Hematopoietic multipotent progenitor cell (in vitro differentiated cells): ENCODE measurements around the gene CKMT1B. TPM values are rescaled to one million over a fixed set of nuclear protein-coding genes. Genes with fewer than 3 reads are reported as not detected.
"Not testable (repeated sequence)": the region's sequence is repeated elsewhere in the genome, so short reads cannot be mapped to it uniquely, and the experiment has no call there.

Experiments
- DNase-seq, 3 donors: peaks; one replicate each; pipeline ENCODE4 v3.0.0-alpha.2; 2011 to 2015; ENCODE audit warnings: low read depth in 2 of 3, low spot score in 2 of 3
- total RNA-seq: library from RNA; depleted of rRNA; stranded (reverse); fragments of >200 nt; gene quantifications from one replicate; pipeline ENCODE4 v1.2.3, GENCODE V29; 2012

CKMT1B gene
- not detected for total RNA-seq

DNA sequence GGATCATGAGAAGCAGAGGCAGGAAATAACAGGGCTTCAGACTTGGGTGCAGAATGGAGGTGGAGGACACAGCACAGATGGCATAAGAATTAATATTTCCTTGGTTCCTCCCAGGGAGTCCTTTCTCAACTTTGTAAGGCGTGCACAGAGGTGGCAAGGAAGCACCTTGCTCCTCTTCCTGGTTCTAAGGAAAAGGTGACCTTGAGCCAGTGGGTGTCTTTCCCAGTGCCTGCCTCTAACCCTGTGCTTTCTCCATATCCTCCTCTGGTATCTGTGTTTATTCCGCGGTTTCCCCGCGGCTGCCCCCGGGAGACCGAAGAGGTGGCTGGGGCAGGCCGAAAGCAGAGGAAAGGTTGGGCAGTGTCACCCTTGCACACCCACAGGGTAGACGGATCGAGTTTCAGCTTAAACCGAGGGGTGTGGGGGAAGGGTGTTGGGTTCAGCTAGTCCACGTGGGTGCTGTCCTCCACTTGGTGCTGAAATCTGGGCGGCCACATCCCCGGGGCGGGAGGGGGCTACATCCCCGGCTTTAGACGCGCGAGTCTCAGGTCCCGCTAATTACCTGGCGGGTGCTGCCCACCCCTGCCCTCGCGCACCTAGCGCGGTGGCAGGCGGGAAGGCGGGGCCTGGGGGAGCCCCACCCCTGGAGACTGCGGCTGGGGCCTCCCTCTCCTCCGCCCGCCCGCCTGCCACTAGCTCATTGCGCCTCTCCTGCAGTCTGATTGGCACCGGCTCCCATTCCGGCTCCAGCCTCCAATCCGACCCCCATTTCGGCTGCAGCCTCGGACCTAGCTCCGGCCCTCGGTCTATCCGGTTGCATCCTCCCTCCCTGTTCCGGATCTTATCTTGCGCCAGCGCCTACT lies at the start of gene CKMT1B:
Gene CKMT1B, plus strand, starts transcription at position 700 of the 863 bp plus-strand sequence. CDS start 192 bp downstream, outside the sequence.
- not testable (repeated sequence) for DNase-seq

DNA sequence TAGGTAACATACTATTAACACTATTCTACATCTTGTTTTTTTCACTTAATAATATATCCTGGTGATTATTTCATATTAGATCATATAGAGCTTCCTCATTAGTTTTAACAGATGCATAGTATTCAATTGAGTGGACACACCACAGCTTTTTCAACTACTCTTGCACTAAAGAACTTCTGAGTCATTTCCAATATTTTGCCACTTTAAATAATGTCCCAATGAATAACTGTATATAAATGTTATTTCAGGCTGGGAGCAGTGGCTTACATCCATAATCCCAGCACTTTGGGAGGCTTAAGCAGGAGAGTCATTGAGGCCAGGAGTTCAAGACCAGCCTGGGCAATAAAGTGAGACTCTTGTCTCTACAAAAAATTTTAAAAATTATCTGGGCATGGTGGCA lies 49.6 kb upstream of the CKMT1B start:
- DNase-seq = no peak

- no peak for DNase-seq
Observed at GRCh38 chr15:43545426-43545825, 48.4 kb upstream of the CKMT1B start.

DNA sequence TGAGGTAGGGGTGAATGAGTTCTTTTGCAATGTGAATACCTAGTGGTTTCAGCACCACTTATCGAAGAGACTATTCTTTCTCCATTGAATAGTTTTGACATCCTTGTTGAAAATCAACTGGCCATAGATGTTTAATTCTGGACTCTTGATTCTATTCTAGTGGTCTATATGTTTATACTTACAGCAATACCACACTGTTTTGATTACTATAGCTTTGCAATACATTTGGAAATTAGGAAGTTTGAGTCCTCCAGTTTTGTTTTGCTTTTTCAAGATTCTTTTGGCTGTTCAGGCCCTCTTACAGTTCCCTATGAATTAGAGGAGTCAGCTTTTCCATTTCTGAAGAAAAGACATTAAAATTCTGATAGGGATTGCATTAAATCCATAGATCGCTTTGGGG lies 46.3 kb upstream of the CKMT1B start:
- DNase-seq = no peak

- DNase-seq = no peak
Observed at GRCh38 chr15:43550527-43551363, 43.1 kb upstream of the CKMT1B start.

- no peak for DNase-seq
Observed at GRCh38 chr15:43552256-43552655, 41.6 kb upstream of the CKMT1B start.

DNA sequence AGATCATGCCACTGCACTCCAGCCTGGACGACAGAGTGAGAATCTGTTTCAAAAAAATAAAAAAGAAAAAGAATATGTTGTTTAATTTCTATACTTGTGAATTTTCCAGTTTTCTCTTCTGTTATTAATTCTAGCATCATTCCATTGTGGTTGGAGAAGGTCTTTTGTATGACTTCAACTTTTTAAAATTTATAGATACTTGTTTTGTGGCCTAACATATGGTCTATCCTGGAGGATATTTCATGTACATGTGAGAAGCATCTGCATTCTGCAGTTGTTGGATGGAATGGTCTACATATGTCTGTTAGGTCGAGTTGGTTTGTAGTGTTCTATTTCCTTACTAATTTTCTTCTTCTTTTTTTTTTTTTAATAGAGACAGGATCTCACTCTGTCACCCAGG lies 40.8 kb upstream of the CKMT1B start:
- DNase-seq = no peak

DNA sequence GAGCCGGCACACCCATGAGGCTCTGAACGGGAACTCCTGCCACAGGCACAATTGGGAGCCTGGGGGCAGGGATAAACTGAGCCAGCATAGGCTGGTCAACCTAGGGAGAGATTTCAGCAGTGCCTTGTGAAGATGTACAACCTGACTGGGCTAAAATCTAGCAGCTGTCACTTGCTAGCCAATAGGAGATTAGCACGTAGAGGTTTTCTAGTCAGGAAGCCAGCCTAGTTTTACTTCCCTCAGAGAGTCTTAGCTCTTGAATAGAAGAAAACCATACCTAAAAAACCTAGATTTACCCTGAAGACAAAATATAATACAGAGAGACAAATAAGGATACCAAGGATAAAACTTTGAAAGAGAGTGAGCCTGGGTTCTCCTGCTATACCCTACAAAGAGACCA lies 31.1 kb upstream of the CKMT1B start:
- not testable (repeated sequence) for DNase-seq

- DNase-seq = not testable (repeated sequence)
Observed at GRCh38 chr15:43563793-43564192, 30.0 kb upstream of the CKMT1B start.

DNA sequence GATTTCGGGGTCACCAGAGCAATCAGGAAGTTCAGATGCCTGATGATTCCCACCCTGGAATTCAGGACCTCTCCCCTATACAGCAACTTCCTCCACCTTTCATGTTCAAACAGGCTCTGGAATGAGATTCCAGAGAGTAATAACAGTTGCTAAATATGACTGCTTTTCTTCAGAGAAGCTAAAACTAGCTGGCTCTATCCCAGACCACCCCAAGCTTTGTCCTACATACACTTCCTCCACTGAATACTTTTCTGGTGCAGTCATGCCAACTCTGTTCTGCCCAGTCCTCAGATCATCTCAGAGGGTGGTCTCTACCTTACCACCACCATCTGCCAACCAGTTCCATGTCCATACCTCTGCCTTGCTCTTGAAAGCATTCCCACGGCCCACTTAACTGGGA lies 27.2 kb upstream of the CKMT1B start:
- not testable (repeated sequence) for DNase-seq

- DNase-seq = not testable (repeated sequence)
Observed at GRCh38 chr15:43574607-43575006, 19.2 kb upstream of the CKMT1B start.

GRCh38 chr15:43589778-43590466 lies 3.9 kb upstream of the CKMT1B start, which contains the start of gene PPIP5K1:
Gene PPIP5K1 (minus strand): TSS chr15:43590208. CDS start chr15:43584504, 5,704 bp downstream.
- DNase-seq = not testable (repeated sequence)

GRCh38 chr15:43592841-43593240 lies 986 bp upstream of the CKMT1B start:
- DNase-seq = not testable (repeated sequence)

DNA sequence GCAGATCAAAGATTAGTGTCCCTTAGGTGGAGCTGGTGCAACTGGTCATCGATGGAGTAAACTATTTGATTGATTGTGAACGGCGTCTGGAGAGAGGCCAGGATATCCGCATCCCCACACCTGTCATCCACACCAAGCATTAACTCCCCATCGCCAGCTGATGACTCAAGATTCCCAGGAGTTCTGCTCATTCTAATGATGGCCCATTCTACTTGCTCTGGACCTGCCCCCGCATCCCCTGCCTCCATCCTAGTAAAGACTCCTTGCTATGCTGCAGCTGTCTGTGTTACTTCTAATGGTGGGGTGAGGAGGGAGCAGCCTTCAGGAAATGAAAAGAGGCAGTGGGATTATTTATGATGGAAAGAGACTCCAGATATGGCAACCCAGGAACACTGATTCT lies 5.3 kb downstream of the CKMT1B start:
- not testable (repeated sequence) for DNase-seq

DNA sequence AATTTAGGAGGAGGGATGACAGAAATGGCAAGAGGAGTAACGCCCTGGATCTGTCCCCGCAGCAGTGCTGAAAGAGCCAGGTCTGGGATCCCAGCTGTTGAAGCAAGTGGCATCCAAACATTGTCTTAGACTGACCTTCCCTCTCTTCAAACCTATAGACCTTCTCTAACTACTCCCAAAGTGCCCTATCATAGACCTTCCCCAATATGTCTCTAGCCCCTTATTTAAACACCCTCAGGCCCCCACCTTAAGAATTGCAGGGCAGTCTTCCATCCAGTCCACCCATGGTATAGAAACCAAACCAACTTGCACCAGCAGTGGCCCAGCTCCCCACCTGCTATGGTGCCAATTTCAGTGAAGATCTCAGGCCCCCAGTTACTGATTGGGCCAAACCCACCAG lies 6.4 kb downstream of the CKMT1B start:
- not testable (repeated sequence) for DNase-seq

DNA sequence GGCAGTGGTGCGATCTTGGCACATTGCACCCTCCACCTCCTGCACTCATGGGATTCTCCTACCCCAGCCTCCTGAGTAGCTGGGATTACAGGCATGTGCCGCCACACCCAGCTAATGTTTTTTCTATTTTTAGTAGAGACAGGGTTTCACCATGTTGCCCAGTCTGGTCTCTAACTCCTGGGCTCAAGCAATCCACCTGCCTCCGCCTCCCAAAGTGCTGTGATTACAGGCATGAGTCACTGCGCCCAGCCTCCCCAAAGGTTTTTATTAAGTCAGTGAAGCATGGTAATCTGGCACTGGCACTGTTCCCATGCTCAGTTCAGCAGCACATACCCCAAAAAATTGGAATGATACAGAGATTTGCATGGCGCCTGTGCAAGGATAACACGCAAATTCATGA lies 8.4 kb downstream of the CKMT1B start:
- not testable (repeated sequence) for DNase-seq

DNA sequence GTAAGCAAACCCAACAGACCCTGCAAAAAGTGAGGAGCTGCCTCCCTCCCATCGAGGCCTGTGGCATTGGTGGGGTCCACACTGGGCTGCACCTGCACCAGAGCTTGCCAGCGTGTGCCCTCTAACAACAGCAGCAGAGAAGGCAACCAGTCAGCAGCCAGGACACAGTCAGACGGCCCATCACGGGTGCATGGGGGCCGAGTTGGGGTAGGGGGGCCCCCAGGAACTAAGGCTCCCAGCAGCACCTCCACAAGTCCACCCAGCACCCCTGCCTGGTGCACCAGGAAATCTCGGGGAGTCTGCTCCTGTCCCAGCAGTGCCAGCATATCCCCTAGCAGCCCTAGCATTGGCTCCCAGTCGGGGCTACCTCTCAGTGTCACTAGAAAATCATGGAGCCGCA lies 23.9 kb downstream of the CKMT1B start:
- DNase-seq = not testable (repeated sequence)

- DNase-seq = not testable (repeated sequence)
Observed at GRCh38 chr15:43618700-43619099, 24.9 kb downstream of the CKMT1B start, which contains the start of gene STRC. Gene STRC (minus strand): TSS chr15:43618800. CDS start chr15:43618722, 78 bp downstream.

DNA sequence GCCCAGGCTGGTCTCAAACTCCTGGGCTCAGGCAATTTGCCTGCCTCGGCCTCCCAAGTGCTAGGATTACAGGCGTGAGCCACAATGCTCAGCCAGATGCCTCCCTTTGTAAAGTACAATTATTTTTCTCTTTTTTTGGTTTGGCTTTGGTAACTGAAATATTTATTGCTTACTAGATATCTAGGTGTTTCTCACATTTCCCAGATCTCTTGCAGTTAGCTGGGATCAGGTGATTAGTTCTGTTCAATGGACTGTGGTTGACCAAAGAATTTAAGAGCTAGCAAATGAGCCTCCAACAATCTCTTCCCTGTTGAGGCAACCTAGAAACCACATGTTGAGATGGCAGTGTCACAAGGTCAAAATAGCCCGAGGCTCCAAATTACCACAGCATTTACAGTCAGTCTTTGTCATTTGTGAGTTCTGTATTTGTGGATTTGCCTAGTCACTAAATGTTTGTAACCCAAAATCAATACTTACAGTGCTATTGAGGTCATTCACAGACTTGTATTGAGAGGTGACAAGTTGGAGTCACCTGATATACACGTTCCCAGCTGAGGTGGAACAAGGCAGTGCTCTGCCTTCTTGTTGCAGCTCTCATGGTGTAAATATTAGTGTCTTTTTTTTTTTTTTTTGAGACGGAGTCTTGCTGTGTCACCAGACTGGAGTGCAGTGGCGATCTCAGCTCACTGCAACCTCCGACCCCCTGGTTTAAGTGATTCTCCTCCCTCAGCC lies 28.4 kb downstream of the CKMT1B start:
- DNase-seq = not testable (repeated sequence)

DNA sequence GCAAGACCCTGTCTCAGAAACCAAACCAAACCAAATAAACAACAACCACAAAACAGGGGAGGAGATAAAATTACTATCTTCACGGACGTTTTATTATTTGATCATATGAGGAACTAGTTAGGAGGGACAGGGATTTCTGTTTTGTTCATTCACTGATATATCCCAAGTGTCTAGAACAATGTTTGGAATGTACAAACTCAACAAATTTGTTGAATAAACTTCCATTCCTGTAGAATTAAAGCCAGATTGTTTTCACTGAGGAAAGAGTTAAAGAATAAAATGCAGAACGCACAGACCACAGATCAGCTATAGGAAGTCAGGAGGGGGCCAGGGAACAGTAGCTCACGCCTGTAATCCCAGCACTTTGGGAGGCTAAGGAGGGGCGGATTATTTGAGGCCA lies 31.3 kb downstream of the CKMT1B start:
- no peak for DNase-seq
